Smooth muscle cell of the brain vasculature (primary cell): ENCODE results near the gene RAB3IL1.

Experiments used
- DNase-seq: peaks from one replicate; pipeline ENCODE4 v3.0.0-alpha.2; 2012; ENCODE audit warnings: low read depth, low spot score

Gene RAB3IL1

DNA sequence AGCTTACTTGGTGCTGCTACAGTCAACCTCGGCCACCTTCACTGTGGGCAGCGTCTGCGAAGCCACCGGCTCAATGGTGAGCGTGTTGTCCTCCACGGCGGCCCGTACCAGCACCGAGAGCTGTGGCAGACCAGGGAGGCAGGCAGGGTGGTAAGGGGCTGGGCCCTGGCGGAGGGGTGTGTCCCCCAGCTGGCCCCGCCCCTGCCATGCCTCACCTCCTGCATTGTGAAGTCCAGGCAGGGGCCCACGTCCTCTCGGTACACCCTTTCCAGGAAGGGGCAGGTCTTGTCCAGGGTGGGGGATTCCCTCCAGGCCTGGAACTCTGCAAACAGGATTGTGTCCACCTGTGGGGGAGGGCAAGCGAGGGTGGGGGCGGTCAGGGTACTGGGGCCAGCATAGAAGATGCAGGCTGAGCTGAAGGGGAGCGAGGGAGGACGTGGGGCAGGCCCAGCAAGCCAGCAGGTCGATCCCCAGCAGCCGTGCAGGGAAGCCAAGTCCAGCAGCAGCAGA, 12.8 kb downstream of the RAB3IL1 start:
- no peak for DNase-seq

DNA sequence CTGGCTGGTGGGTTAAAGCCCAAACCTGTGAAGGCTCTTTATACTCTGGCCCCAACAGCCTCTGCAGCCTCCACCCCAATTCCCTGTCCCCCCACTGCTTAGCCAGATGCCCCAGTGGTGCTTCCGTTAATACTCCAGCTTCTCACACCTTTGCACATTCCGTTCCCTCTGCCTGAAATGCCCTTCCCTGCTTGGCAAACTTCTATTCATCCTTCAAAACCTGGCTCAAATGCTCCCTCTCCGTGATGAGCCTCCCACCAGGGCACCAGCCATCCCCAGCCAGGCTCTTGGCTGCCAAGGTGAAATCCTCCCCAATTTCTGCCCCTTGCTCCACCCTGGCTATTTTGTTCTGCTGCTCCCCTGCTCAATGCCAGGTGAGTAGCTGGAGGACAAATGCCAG, 13.5 kb downstream of the RAB3IL1 start:
- no peak for DNase-seq

DNA sequence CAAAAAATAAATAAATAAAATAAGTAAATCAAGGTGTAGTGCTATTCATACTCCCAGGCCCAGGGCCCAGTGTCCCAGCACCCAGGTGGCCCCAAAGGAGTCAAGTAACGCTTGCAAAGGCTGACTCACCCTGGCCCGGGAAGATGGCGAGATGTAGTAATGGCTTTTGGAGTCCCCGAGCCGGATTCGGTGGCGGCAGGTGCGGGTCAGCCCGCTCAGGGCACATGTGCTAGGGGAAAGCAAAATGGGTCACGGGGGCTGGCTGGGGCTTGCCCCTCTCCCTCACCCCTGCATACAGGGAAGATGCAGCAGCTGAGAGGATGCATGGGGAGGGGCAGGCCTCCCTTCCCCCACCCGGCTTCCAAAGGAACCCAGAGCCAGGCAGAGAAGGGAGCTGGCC, 15.1 kb downstream of the RAB3IL1 start:
- no peak for DNase-seq

DNA sequence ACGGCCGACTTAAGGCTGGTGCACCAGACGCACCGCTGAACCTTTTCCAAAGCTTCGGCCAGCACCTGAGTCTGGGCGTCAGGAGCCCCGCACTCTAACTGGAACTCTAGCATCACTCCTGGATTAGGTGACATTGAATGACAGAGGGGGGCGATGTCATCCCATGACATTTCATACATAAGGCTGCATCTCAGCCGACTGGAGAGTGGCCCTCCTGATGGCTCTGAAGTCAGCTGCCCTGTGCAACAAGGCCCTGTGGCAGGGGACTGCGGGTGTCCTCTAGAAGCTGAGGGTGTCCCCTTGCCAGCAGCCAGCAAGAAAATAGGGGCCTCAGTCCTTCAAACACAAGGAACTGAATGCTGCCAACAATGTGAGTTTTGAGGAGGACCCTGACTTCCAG, 16.0 kb downstream of the RAB3IL1 start:
- no peak for DNase-seq

DNA sequence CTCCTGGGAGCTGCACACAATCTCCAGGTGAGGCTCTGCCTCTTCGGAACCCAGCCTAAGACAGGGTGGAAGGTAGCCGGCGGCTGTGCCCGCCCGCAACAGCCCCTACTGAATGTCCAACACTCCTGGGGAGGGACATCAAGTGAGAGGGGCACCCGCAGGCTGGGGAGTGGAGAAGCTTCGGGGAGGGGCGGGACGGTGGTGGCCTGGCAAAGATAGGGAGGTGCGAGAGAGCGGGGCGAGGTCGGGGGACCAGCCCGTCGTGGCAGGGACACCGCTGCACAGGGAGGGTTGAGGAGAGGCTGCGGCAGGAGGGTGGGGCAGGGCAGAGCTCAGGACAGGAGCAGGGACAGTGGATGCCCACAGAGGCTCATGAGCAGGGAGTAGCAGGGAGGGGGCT, 17.1 kb downstream of the RAB3IL1 start:
- DNase-seq: no peak

DNA sequence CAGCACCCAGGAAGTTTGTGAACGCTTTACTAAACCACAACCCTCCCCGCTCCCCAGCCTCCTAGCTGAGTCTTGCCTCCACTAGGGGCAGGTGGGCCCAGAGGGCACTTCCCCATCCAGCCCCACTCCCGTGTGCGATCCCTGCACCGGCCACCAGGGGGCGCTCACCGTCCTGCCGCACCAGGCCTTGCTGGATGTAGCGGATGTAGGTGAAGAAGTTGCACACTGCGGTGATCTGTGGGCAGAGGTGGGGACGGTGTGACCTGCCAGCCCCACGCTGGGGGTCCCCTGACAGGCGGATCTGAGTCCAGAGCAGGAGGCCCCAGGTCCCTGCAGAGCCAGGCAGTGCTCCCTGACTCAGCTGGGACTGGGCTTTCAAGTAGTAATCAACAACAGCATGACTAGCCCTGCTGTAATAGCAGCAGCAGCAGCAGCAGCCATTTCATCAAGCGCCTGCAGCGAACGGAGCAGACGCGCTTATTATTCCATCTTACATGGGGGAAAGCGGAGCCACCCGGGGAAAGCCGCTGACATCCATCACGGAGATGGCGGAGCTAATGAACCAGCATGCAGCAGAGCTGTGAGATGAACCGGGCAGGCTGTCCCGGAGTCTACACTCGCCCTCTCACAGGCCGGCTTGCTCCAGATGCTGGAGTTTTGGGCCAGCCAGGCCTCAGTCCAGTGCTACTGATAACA, 18.1 kb downstream of the RAB3IL1 start:
- DNase-seq: peak; percentile 57

DNA sequence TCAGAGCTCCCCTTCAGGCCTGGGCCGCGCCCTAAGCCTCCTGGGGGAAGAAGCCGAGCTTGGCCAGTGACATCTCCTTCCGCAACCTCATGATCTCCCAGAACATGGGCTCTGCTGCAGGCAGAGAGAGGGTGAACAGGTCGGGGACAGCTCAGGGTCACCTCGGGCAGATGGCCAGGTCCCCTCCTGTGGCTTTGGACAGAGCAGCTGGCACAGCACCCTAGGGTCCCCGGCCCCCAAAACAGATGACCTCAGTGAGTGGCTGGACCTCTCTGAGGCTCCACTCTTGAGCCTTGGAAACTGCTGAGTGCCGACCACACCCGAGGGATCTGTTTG, 19.2 kb downstream of the RAB3IL1 start:
- DNase-seq: no peak

DNA sequence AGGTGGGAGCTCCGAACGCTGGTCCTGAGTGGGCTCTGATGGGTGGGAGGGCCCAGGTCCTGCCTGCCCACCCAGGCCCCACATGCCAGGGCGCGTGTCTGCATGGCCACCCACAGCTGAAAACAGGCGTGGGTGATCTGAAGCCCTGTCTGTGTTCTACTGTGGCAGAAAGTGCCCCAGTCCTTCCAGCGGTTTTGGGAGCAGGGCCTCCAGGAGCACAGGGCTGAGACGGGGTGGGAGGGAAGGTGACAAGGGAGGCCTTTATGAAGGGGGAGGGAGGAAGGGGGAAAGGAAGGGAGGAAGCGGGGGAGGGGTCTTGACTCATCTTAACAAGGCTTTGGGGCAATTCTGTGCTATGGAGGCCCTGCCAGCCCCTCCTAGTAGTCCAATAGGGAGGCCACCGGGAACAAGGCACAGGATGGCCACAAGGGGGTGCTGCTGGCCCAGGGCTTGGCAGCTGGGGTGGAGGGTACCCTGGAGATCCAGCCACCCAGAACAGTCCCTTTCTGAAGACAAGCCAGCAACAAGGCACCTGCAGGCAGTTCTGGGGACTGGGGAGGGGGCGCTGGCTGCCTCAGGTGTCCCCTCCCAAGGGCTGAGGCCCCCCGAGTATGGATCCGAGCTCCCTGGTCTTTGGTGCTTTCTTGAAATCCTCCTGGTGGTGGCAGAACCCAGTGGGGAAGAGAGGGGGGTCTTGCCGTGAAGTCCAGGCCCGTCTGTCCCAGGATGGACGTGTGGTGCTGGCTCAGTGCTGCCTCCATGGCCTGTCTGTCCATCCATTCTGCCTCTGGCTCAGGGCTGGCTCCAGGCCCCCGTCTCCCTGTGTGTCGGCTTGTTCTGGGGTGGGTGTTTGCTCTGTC, 19.7 kb downstream of the RAB3IL1 start:
- DNase-seq: no peak

DNA sequence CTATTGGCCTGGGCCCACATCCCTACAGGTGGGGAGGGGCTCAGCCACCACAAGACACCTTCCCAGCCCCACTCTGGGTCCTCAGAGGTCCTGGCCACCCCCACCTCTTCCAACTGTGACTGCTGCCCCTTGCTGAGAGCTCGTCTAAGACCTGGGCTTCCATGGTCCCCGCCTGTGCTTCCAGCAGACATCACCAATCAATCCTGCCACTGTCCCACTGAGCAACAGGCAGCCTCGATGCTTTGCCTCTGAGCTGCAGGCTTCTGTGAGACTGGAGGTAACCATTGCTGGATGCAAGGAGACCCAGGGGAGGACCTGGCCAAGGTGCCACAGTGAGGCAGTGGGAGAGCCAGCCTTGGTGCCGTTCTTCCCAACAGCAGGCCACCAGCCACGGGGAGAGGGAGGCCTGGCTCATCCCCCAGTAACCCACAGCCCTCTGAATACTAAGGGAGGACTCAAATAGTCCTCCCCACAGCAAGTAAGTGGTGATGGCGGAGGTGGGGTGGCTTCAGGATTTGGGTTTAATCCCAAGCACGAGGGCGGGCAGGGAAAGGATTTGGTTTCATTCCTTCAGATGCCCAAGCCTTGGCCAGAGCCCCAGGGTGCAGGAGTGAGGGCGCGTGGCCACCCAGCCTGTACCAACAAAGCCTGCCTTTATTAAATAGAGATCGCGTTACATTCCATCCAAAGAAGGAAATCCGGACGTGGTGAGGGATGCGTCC, 20.5 kb downstream of the RAB3IL1 start:
- DNase-seq: no peak

DNA sequence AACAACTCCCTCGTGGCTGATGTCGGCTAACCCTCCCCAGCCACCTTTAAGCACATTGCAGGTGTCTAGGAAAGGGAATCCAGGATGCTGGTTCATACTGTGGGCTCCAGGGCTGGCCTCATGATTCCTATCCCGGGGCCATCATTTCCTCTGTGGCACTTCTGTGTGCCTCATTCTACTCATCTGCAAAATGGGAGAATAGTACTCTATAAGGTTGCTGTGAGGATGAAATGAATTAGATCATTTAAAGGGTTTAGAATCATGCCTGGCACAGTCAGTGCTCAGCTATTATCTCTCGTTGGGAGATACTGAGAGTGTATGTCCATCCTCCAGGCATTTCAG, 21.7 kb downstream of the RAB3IL1 start:
- DNase-seq: no peak

DNA sequence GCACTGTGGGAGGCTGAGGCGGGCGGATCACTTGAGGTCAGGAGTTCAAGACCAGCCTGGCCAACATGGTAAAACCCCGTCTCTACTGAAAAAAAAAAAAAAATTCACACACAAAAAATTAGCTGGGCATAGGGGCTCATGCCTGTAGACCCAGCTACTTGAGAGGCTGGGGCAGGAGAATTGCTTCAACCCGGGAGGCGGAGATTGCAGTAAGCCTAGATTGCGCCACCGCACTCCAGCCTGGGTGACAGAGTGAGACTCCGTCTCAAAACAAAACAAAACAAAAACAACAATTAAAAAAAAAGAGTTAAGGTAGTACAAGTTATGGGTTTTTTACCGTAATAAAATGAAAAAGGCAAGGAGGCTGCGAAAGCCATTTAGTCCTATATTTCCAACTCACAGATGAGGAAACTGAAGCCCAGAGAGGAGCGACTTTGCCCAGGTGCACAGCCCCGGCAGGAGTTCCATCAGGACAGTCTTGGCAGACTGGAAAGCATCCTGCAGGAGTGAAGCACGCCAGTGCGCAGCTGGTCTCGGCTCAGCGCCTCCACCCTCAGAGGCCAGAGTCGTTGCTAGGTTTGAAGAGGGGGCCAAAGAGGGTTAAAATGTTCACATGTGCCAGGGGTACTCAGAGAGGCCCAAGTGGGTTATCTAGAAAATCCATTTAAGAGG, 22.2 kb downstream of the RAB3IL1 start:
- no peak for DNase-seq

DNA sequence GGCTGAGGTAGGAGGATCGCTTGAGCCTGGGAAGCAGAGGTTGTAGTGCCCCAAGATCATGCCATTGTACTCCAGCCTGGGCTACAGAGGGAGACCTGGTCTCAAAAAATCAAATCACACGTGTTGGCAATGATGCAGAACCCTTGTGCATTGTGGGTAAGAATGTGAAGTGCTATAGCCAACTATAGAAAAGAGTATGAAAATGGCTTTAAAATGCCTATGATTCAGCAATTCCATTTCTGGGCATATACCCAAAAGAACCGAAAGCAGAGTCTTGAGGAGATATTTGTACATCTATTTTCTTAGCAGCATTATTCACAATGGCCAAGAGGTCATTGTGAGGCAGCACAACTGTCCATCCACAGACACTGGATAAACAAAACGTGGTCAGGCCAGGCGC, 23.4 kb downstream of the RAB3IL1 start:
- no peak for DNase-seq

DNA sequence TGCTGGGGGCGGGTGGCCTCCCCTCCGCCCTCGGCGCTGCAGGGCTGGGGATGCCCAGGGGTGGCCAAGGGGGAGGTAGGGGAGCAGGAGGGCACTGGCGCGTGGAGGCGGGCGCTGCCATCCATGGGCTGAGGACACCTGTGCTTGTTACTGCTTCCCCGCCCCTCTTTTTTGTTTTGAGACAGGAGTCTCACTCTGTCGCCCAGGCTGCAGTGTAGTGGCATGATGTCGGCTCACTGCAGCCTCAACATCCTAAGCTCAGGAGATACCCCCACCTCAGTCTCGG, 25.3 kb downstream of the RAB3IL1 start:
- DNase-seq: no peak

DNA sequence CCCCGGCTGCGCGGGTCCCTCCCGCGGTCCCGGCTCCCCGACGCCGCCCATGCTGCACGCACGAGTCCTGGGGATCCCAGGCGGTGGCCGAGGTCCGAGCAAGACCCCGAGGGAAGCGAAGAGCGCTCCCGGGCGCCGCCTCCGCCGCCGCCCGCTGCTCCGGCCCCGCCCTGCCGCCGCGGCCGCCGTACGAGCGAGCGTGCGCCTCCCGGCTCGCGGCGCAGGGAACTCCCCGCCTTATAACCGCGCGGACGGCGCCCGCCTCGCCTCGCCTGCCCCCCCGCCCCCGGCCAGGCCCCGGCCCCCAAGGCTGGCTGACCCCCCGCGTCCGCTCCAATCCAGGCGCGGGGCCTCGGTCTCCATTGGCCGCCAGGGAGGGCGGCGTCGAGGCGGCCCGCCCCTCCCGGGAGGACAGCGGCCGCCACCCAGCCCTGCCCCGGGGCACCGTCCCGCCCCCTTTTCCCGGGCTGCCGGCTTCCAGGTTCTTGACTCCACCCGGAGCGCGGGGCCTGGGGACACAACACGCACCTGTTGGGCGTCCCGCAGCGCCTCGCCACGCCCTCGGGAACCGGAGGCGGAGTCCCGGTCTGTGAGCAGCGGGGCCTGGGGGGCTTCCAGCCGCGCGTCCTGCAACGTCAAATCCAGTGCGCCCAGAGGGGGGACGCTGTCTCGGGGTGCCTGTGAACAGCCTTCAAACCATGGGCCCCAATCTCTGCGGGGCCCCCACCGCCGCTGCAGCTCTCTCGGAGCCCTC, 25.9 kb downstream of the RAB3IL1 start, which contains the start of gene FADS3:
Gene FADS3, minus strand, starts transcription at position 215 of the 754 bp plus-strand sequence. Its CDS starts 164 bp downstream, at position 51.
- DNase-seq: no peak

DNA sequence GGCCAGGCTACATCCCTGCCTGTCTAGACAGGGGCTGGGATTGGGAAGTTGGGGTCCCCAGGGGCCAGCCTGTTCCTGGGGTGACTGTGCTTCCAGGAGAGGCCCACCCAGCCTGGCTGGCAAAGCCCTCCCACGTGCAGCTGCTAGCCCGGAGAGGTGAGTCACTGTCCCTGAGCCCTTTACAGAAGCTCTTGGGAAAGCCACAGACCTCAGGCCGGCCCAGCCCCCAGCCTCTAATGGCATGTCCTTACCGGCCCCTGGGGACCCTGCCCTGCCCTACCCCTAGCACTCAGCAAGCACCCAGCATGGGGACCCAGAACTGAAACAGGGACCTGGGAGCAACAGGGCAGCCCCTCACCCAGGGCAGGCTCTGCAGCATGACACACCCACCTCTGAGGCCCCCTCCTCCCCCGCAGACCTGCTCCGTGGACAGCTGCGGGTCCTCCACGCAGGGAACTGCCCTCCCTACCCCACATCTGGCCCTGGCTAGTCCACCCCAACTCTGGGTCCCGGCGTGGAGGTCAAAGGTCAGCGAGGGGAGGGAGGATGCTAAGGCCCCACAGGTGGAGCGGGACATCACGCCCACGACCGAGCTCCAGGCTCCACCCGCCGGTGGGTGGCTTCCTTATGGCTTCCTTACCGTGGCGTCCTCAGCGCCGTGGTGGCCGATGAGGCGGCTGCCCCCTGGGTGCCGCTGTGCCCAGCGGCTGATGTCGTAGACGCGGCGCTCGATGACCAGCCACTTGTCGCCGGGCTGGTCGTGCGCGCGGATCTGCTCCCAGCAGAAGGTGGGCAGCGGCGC, 26.6 kb downstream of the RAB3IL1 start:
- no peak for DNase-seq

DNA sequence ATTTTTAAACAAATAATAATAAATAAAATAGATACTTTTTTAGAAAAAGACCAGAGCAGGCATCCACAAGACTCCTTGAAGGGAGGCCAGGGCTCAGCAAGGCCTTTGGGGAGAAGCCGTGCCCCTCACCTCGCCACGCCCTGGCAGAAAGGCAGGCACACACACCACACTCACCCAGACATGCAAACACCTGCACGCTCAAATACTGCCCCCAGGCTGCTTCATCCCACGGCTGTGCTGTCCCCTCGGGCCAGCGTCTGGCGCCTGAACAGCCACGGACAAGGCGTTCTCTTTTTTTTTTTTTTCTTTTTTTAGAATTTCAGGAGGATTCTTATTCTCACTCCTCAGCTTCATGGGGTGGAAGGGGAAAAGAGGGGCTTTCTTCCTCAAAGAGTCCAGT, 27.5 kb downstream of the RAB3IL1 start:
- DNase-seq: no peak

DNA sequence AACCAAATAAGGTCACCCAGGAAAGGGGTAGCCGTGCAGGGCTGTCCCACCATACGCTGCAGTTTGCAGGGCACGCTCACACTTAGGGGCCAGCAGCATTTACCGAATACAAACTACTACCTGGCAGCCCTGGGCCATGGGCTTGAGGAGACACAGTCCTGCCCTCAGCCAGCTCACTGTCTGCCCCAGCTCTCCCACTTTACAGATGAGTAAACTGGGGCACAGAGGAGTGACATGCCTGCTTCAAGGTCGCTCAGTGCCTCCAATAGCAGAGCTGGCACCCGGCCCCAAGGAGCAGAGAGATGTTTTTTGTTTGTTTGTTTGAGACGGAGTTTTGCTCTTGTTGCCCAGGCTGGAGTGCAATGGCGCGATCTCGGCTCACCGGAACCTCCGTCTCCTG, 28.8 kb downstream of the RAB3IL1 start:
- DNase-seq: no peak

DNA sequence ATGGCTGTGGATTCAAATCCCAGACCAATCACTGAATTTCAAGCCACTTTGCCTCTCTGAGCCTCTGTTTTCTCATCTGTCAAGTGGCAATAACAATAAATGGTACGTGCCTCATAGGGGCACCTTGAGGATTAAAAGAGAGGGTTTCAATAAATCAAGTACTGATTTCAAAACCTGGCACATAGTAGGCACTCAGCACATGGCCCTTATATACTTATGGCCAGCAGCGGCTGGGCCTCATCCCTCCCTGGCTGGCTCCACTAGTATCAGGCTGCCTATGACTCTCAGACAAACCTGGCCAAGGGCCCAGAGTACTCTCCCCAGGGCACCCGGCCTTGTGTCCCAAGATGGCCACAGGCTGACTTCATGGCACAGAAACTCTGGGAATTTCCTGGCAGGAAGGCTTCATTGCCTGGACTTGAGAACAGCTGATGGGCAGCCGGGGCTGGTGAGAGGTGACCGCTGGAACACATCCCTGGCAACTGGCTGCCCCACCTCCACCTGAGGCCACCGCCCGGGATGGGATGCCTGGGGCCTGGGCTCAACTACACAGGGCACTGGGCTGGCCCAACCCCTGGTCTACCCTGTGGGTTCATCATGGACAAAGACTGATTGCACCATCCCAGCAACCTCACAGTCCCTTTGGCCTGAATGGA, 29.4 kb downstream of the RAB3IL1 start:
- peak; percentile 71 for DNase-seq

DNA sequence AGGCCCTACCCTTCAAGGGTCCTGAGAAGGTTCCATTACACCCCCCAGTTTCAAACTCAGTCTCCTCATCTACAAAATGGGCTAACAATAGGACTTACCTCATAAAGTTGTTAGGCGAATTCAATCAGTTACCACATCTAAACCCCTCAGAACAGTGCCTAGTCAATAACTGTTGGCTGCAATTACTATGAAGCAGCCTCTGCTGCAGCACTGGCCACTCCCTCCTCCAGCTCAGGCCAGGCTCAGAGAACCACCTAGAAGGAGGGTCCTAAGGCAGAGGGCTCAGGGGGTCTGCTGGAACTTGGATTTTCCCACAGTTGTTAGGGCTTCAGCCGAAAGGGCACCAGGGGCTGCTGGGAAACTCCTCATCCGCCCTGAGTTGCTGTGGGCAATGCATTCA, 30.7 kb downstream of the RAB3IL1 start:
- no peak for DNase-seq
